Fibroblast of skin of right quadriceps (primary cell): Measurements from ENCODE around the gene UCN2.
"Not testable (repeated sequence)": the region's sequence is repeated elsewhere in the genome, so short reads cannot be mapped to it uniquely, and the experiment has no call there.

ENCODE experiments used
- DNase-seq: peaks from one replicate; pipeline ENCODE4 v3.0.0-alpha.2; 2013

The UCN2 gene

GRCh38 chr3:48532977-48533337, 30.6 kb downstream of the UCN2 start:
- DNase-seq: no peak

DNA sequence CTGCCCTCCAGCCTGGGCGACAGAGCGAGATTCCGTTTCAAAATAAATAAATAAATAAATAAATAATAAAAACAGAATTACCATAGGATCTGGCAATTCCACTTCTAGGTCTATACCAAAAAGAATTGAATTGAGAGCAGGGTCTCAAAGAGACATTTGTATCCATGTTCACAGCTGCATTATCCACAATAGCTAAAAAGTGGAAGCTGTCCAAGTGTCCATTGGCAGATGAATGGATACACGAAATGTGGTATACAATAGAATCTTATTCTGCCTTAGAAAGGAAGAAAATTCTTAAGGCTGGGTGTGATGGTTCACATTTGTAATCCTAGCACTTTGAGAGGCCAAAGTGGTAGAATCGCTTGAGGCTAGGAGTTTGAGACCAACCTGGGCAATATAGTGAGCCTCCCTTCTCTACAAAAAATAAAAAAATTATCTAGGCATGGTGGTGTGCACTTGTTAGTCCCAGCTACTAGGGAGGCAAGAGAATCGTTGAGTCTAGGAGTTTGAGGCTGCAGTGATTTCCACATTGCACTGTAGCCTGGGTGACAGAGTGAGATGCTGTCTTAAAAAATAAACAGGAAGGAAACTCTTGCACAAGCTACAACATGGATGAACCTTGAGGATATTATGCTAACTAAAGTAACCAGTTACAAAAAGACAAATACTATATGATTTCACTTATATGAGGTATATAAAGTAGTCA, 31.2 kb downstream of the UCN2 start:
- DNase-seq: no peak

DNA sequence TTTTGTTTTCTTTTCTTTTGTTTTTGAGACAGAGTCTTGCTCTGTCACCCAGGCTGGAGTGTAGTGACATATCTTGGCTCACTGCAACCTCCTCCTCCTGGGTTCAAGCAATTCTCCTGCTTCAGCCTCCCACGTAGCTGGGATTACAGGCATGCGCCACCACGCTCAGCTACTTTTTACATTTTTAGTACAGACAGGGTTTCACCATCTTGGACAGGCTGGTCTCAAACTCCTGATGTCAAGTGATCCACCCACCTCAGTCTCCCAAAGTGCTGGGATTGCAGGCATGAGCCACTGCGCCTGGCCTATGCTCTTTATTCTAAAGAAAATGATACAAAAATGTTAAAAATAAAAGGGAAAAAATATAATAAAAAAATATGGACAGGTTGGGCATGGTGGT, 32.9 kb downstream of the UCN2 start:
- not testable (repeated sequence) for DNase-seq

DNA sequence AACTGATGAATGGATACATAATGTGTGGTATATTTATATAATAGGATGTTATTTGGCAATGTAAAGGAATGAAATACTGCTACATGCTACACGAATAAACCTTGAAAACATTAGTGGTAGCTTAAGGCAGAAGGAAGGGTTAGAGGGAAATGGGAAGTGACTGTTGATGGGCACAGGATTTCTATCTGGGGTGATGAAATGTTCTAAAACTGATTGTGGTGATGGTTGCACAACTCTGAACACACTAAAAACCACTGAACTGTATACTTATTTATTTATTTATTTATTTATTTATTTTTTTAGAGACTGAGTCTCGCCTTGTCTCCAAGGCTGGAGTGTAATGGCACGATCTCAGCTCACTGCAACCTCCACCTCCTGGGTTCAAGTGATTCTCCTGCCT, 34.8 kb downstream of the UCN2 start:
- DNase-seq: no peak

- no peak for DNase-seq
Observed at GRCh38 chr3:48528048-48528447, 35.5 kb downstream of the UCN2 start.

GRCh38 chr3:48524970-48525369, 38.6 kb downstream of the UCN2 start:
- no peak for DNase-seq

GRCh38 chr3:48521635-48522034, 41.9 kb downstream of the UCN2 start:
- no peak for DNase-seq

- no peak for DNase-seq
Observed at GRCh38 chr3:48519277-48519643, 44.3 kb downstream of the UCN2 start.

- no peak for DNase-seq
Observed at GRCh38 chr3:48518638-48519276, 44.8 kb downstream of the UCN2 start.

DNA sequence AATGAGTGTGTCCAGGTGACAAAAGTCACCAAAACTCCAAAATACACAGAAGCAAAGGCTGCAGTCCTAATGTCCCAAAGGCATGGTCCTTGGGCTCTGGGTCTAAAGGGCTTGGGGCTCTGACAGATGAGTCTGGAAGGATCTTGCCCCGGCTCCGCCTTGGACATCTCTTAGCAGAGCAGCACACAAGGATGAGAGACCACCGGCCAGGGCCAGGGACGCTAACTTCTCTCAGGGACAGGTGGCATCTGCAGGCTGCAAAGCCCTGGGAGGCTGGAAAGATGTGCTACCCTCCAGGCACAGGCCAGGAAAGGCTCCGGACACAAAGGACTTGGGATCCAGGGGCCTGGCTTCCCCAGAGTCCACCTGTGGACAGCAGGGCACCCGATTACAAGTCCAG, 45.5 kb downstream of the UCN2 start:
- no peak for DNase-seq

DNA sequence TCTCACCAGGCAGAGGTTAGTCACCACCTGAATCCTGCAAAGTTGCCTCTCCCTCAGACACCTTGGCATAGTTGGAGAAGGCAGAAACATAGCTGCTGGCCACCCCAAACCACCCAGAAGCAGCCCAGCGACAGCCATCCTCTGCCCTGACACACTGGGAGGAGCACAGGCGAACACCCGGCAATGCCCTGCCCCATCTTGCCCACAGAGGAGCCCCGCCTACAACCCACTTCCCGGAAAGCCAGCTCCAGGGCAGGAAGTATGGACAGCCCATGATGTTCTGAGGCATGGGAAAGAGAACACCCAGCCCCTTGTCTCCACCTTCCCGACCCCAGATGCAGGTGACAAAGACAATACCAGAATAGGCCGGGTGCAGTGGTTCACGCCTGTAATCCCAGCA, 47.0 kb downstream of the UCN2 start:
- no peak for DNase-seq

GRCh38 chr3:48514431-48515227, 49.0 kb downstream of the UCN2 start:
- DNase-seq: no peak
